GM10266 (cell line): ENCODE data around the gene STK32B.

ENCODE experiments used
- DNase-seq: peaks from one replicate; pipeline ENCODE4 v3.0.0; 2012; ENCODE audit errors: extremely low spot score
- TF ChIP-seq, protein P1 (sequence below): IDR thresholded peaks from 2 replicates; pipeline ENCODE4 v1.5.1; 2012; ENCODE audit warnings: mild to moderate bottlenecking, low read depth; ENCODE audit not compliant: control insufficient read depth, insufficient read depth; ENCODE audit errors: missing control alignments

Gene STK32B

DNA sequence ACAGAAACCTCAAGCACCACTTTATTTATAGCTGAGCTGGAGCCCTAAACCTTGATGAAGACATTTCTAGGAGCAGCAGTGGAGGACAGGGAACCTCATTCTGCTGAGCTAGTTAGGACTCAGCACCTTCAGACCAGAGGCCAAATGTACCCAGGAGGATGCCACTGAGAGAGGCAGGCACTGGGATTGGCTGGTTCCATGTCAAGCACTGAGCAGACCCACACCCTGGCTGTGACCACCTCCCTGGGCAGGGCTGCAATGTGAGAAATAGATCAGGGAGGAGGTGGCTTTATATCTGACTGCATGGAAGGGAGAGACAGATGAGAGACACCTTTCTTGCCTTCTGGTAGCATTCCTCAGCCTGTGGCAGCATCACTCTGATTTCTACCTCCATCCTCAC is 304.6 kb downstream of the STK32B start:
- DNase-seq, result no peak
- TF ChIP-seq, protein P1, sequence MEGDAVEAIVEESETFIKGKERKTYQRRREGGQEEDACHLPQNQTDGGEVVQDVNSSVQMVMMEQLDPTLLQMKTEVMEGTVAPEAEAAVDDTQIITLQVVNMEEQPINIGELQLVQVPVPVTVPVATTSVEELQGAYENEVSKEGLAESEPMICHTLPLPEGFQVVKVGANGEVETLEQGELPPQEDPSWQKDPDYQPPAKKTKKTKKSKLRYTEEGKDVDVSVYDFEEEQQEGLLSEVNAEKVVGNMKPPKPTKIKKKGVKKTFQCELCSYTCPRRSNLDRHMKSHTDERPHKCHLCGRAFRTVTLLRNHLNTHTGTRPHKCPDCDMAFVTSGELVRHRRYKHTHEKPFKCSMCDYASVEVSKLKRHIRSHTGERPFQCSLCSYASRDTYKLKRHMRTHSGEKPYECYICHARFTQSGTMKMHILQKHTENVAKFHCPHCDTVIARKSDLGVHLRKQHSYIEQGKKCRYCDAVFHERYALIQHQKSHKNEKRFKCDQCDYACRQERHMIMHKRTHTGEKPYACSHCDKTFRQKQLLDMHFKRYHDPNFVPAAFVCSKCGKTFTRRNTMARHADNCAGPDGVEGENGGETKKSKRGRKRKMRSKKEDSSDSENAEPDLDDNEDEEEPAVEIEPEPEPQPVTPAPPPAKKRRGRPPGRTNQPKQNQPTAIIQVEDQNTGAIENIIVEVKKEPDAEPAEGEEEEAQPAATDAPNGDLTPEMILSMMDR, result no peak

DNA sequence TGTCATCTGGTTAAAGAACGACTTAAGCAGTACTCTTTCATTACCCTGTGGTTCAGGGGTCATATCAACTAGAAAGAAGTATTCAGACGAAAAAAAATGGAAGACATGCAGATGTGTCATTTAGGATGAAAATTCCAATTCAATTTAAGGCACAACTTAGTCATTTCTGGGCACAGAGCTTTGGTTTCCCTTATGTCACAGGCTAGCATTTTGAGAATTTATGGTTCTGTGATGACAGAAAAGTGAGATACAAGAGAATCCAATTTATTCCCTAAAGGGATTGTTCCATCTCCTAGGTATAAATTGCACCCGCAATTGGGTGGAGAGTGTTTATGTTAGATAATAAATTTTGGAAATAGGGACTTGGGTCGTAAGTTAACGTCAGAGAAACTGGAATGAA is 306.6 kb downstream of the STK32B start:
- TF ChIP-seq, protein P1, result no peak
- no peak for DNase-seq

DNA sequence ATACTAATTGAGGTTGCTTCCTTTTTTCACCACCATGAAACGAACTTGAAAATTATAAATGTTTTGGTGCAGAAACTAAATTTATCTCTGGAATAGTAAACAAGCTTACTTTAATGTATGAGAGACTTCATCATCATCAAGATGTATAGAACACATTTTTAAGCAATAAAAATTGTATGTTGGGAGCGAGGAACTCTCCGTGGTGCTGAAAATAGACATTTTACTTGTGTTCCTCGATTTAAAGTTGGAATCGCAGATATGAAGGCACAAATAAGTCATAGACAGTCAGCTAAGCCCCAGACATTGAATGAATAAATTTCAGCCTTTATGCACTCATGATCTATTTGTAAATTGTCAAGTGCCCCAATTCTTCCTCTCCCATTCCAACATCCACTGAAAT is 310.7 kb downstream of the STK32B start:
- TF ChIP-seq, protein P1, result no peak
- DNase-seq, result no peak

DNA sequence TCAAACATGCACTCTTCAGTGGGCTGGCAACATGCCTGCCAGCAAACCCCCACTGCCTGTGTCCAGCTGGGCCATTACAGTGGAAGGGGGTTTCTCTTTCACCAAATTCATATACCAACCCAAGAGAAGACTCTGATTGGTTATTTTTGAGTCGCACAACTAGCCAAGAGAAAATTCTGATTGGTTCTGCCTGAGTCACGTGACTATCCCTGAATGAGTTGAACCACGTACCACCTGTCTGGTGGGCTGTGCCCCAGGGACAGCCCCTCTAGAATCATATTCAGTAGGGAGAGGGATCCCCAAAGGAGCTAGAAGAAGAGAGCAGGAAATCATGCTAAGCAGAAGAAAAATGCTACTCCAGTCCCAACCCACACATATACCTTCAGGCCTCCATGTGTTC is 313.1 kb downstream of the STK32B start:
- no peak for DNase-seq
- TF ChIP-seq, protein P1, result no peak

DNA sequence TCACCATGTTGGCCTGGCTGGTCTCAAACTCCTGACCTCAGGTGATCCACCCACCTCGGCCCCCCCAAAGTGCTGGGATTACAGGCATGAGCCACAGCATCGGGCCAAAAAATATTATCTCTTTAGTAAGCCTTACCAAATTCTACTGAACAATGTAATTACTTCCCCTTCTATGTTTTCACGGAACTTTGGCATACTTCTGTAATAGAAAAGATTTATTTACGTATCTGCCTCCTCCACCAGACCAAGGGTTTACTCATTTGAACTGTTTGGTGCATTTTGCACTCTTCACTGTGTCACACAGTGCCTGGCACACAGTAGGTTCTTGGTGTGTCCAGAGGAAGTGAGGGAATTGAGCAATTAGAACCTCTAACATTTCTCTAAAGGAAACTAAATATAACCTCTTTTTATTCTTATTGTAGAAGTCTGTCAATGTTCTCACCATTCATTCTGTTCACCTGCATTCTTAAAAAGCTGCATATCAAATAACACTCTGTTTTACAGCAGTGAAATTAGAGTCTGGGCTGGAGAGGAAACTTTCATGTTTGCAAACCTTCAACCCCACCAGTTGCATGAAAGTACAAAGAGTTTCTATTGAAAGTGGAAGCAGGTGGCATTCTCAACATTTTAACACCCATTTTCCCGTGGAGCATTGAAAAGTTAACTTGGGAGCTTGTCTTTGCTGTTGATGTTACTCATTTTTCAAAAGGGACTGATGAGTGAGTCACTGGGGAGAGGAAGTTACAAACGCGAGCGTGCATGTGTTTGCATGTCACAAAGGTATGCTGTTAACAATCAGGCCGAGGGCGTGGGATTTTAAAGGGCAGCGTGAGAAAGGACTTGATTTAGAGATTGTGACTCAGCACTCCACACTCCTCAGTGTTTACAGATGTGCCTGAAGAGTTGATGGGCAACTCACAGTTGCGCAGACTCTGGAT is 314.1 kb downstream of the STK32B start:
- no peak for DNase-seq
- TF ChIP-seq, protein P1, result no peak

DNA sequence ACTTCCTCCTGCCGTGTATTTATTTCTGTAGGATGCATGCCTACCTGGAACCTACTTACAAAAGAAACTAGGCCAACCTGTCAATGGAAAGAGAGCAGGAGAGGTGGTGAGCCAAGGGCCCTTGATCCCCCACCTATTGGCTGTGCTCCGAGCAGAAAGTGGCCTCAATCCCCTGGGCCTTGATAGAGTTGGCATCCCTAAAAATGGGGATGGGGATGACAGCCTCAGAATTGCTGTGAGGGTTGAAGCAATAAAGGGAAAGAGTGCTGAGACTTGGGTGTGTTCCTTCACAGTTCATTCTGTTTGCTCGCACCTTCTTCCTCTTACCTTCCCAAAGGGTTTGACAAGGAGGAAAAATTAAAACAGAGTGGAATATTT is 314.7 kb downstream of the STK32B start:
- no peak for DNase-seq
- TF ChIP-seq, protein P1, result no peak

DNA sequence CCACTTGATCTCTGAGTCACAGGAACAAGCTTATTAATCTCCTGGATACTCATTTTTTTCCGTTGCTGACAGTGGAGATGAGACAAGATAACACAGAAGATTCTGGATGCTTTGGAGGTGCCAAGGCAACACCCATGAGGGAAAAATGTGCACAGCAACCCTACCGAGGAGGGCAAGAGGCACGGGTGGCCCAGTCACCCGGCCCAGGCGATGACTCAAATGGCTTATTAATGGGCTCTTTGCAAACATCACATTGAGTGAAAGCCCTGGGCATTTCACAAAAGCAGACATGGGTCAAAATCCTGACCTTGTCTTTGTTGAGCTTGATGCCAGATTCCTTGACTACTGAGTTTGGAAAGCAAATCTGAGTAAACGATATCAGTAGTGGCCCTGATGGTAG is 315.1 kb downstream of the STK32B start:
- DNase-seq, result no peak
- TF ChIP-seq, protein P1, result no peak
